ENCODE results near the gene PRR5L.

Gene PRR5L

DNA sequence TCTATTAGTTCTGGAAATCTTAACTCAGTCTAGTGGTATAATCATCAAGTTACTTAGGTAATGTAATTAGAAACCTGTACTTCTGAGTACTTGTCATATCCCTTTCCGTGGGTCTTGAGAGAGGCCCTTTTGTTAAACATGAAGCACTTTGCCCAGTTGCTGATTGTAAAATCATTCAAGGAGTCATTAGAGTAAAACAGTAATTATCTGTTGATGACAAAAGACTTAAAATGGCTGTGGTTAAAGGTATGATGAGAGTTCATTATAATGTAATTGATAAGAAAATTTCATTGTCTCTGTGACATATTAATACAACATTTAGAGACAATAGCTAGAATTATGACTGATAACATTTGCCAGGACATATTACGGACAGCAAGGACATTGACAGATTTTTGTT lies 34.3 kb downstream of the PRR5L start:
- TF ChIP-seq, protein P1, sequence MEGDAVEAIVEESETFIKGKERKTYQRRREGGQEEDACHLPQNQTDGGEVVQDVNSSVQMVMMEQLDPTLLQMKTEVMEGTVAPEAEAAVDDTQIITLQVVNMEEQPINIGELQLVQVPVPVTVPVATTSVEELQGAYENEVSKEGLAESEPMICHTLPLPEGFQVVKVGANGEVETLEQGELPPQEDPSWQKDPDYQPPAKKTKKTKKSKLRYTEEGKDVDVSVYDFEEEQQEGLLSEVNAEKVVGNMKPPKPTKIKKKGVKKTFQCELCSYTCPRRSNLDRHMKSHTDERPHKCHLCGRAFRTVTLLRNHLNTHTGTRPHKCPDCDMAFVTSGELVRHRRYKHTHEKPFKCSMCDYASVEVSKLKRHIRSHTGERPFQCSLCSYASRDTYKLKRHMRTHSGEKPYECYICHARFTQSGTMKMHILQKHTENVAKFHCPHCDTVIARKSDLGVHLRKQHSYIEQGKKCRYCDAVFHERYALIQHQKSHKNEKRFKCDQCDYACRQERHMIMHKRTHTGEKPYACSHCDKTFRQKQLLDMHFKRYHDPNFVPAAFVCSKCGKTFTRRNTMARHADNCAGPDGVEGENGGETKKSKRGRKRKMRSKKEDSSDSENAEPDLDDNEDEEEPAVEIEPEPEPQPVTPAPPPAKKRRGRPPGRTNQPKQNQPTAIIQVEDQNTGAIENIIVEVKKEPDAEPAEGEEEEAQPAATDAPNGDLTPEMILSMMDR (IDR thresholded peaks at IDR 0.05; ENCODE audit: low read depth, low read length, missing control alignments), result no peak
- in situ Hi-C loops (cut with HindIII; ENCODE audit: low sequenced_read_pairs), result no loop called here
- H3K4me3 ChIP-seq (ENCODE audit: low read depth, low read length), result no peak overlapping the region
- no peak for DNase-seq (ENCODE audit: low read depth)

DNA sequence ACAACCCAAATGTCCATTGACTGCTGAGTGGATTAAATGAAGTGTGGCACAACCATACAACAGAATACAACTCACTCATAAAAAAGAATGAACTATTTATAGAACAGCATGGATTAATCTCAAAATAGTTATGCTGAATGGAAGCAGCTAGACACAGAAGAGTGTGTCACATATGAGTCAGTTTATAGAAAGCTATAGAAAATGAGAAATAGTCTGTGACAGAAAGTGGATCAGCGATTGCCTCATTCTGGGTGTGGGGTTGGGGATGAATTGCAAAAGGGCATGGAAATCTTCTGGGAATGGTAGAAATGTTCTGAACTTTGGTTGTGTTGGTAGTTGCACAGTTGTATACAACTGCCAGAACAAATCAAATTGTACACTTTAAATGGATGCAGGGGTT lies 37.4 kb downstream of the PRR5L start:
- in situ Hi-C loops (cut with HindIII; ENCODE audit: low sequenced_read_pairs), result no loop called here
- H3K4me3 ChIP-seq (ENCODE audit: low read depth, low read length), result no peak overlapping the region
- DNase-seq (ENCODE audit: low read depth), result no peak
- TF ChIP-seq, protein P1 (IDR thresholded peaks at IDR 0.05; ENCODE audit: low read depth, low read length, missing control alignments), result no peak

DNA sequence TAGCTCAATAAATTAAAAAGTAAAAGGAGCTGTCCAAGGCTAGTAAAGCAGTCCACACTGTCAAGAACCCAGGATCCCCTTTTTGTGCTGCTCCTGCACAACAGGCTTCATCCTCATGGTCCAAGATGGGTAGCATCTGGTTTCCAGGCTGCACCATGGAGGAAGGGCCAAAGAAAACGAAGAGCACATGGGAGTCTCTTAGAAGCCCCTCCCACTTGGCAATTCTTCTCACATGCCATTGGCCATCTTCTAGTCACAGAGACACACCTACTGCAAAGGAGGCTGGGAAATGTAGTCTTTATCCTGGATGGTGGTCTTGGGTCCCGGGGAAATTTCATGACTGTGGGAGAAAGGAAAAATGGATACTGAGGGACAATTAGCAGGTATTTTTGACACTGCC lies 37.8 kb downstream of the PRR5L start:
- TF ChIP-seq, protein P1 (IDR thresholded peaks at IDR 0.05; ENCODE audit: low read depth, low read length, missing control alignments), result no peak
- H3K4me3 ChIP-seq (ENCODE audit: low read depth, low read length), result no peak overlapping the region
- no peak for DNase-seq (ENCODE audit: low read depth)
- in situ Hi-C loops (cut with HindIII; ENCODE audit: low sequenced_read_pairs), result no loop called here

DNA sequence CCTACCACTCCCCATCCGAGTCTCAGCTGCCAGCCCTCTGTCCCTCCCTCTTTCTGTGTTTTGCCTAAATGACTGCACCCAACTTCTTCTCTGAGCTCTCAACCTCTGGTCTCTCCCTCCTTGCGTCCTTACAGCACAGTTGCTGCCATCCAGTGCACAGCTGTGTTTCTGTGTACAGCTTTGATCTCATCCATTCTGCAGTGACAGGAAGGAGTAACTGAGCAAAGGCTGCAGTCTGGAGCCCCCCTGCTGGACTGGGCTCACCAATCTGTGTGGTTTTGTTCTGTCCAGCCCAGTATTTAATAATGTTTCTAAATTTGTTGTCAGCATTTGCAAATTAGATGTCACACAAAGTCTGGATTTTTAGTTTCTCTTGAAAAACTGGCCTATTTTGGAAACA lies 43.8 kb downstream of the PRR5L start:
- no peak overlapping the region for H3K4me3 ChIP-seq (ENCODE audit: low read depth, low read length)
- in situ Hi-C loops (cut with HindIII; ENCODE audit: low sequenced_read_pairs), result no loop called here
- TF ChIP-seq, protein P1 (IDR thresholded peaks at IDR 0.05; ENCODE audit: low read depth, low read length, missing control alignments), result no peak
- no peak for DNase-seq (ENCODE audit: low read depth)

DNA sequence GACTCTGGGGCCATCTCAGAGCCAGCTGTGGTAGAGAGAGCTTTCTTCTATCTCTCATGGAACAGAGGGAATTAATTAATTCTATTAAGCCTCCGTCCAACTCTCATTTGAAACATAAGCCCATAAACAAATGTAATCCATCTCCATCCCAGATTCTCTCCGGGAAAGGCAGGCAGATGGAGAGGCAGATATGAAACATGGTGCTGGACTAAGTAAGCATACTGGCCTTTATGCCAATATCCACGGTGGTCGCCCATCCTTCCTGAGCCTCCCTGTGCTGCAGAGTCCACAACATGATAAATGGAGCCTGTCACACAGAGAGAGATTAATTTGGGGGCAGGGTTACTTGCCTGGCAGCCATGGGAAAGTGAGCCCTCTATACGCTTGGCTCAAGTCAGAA lies 44.8 kb downstream of the PRR5L start:
- TF ChIP-seq, protein P1 (IDR thresholded peaks at IDR 0.05; ENCODE audit: low read depth, low read length, missing control alignments), result no peak
- DNase-seq (ENCODE audit: low read depth), result no peak
- in situ Hi-C loops (cut with HindIII; ENCODE audit: low sequenced_read_pairs), result no loop called here

DNA sequence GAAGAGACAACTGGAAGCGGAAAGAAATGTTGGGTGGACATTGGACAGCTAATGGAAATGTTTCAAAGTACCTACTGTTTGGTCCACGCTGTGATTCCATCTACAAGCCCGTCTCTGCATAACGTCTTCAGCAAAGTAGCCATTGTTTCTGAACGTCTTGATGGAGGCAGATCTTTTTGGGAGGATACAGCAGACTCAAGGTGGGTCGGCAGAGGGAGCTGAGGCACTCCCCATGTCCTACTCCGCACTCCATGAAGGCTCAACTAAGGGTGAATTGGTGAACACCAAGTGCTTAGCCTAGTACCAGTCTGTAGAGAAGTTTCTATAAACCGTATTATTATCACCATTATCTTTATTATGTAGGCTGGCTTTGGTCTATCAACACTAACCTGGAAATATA lies 45.8 kb downstream of the PRR5L start:
- TF ChIP-seq, protein P1 (IDR thresholded peaks at IDR 0.05; ENCODE audit: low read depth, low read length, missing control alignments), result no peak
- no peak overlapping the region for H3K4me3 ChIP-seq (ENCODE audit: low read depth, low read length)
- DNase-seq (ENCODE audit: low read depth), result no peak
- in situ Hi-C loops (cut with HindIII; ENCODE audit: low sequenced_read_pairs), result no loop called here

More for the DNA sequence above, 44.8 kb downstream of the PRR5L start:
- H3K4me3 ChIP-seq (ENCODE audit: low read depth, low read length), result no peak overlapping the region

DNA sequence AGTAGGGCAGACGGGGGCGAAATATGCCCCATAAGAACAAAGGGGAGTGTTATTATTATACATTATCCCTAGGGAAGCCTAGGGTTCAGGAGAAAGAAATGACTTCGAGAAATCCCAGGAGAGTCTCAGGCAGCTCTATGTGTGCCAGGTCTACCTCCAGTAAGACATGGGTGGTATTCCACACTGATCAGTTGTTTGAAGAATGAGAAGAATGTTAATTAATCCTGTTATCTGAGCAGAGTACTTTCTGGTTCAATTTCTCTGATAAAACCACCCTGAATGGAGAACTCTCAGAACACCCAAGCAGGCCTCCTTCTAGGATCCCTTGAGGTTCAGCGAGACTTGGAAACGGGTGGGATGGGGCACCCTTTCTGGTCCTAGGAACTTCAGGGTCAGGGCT lies 46.2 kb downstream of the PRR5L start:
- in situ Hi-C loops (cut with HindIII; ENCODE audit: low sequenced_read_pairs), result no loop called here

More for the DNA sequence above, 46.2 kb downstream of the PRR5L start:
- no peak overlapping the region for H3K4me3 ChIP-seq (ENCODE audit: low read depth, low read length)
- TF ChIP-seq, protein P1 (IDR thresholded peaks at IDR 0.05; ENCODE audit: low read depth, low read length, missing control alignments), result no peak
- no peak for DNase-seq (ENCODE audit: low read depth)
